Activated CD8-positive, alpha-beta T cell treated with anti-CD3 and anti-CD28 coated beads for 36 hours (primary cell): ENCODE data around the gene DDX17. TPM values are rescaled to one million over a fixed set of nuclear protein-coding genes. Genes with fewer than 3 reads are reported as not detected.

ENCODE experiments used
- ATAC-seq: fragments of 200-7000 bp; cut with Tn5 transposase; one replicate; pipeline ENCODE4 v1.10.0; 2021; ENCODE audit warnings: mild to moderate bottlenecking, moderate library complexity
- CTCF ChIA-PET: fragments of 350-600 bp; sonication (Branson Sonifier 250); formaldehyde crosslinking; loops from one replicate; lab custom pipeline; 2021; ENCODE audit warnings: antibody characterized with exemption; lab: Charles Lee
- POLR2A ChIA-PET: fragments of 350-600 bp; sonication (Branson Sonifier 250); formaldehyde crosslinking; loops from one replicate; lab custom pipeline; 2021; ENCODE audit warnings: antibody characterized with exemption; lab: Charles Lee
- DNase-seq: peaks from one replicate; pipeline ENCODE4 v3.0.0-alpha.2; 2020
- H3K27ac Mint-ChIP-seq: one replicate; pipeline ENCODE4 v1.8.0; 2021; ENCODE audit warnings: mild to moderate bottlenecking, mixed read lengths
- H3K27me3 Mint-ChIP-seq: one replicate; pipeline ENCODE4 v1.8.0; 2021; ENCODE audit warnings: mixed read lengths
- H3K36me3 Mint-ChIP-seq: one replicate; pipeline ENCODE4 v1.8.0; 2021; ENCODE audit warnings: low read depth, mixed read lengths
- H3K4me1 Mint-ChIP-seq: one replicate; pipeline ENCODE4 v1.8.0; 2021; ENCODE audit warnings: low read depth, mixed read lengths
- H3K4me3 Mint-ChIP-seq: one replicate; pipeline ENCODE4 v1.8.0; 2021; ENCODE audit warnings: mild to moderate bottlenecking, moderate library complexity, mixed read lengths
- H3K9me3 Mint-ChIP-seq: one replicate; pipeline ENCODE4 v1.8.0; 2021; ENCODE audit warnings: mixed read lengths
- CTCF ChIP-seq: fragments of 200-600 bp; IDR thresholded peaks from one replicate; pipeline ENCODE4 v1.8.0; 2022; ENCODE audit warnings: antibody characterized with exemption, mild to moderate bottlenecking
- intact Hi-C: fragments of 100-400 bp; cut with micrococcal nuclease; formaldehyde crosslinking; loops from one replicate; pipeline ENCODE4 v1.10.0; 2022
- total RNA-seq, 2 experiments: library from RNA; stranded (reverse); gene quantifications; one replicate each; pipeline ENCODE4 v1.2.3, GENCODE V29; 2021

DDX17 gene
- total RNA-seq, 2 experiments from 2014 or later = 320 to 334 TPM

- CTCF ChIA-PET = interaction anchor here (1.0 kb wide), 1 partner anchor 10 kb away, joined by 4 read pairs; no protein-coding TSS in a partner anchor
- Mint-ChIP-seq H3K9me3 (no peaks in the 10 kb centered on the region), H3K4me1 (peaks cover 11% of the 10 kb centered on the region), H3K36me3 (no peaks in the 10 kb centered on the region), H3K27ac (no peak overlapping the region), H3K27me3 (peaks cover 54% of the 10 kb centered on the region), H3K4me3 (no peak overlapping the region)
- DNase-seq = no peak
- TF ChIP-seq CTCF = no peak
- ATAC-seq = no peak
- intact Hi-C loops = no loop called here
- POLR2A ChIA-PET = interaction anchor here (1.0 to 1.6 kb wide), 3 partner anchors 9 to 28 kb away, joined by 3 to 6 read pairs (median 3); no protein-coding TSS in a partner anchor
Measured at GRCh38 chr22:38453066-38453672, 52.9 kb downstream of the DDX17 start.

- peaks cover 49% of the 10 kb centered on the region for H3K27me3 Mint-ChIP-seq
- no peaks in the 10 kb centered on the region for H3K9me3 Mint-ChIP-seq
- DNase-seq = no peak
- POLR2A ChIA-PET = interaction anchor here (1.0 to 1.6 kb wide), 2 partner anchors 9 to 29 kb away, joined by 3 to 6 read pairs; no protein-coding TSS in a partner anchor
- TF ChIP-seq CTCF = no peak
- CTCF ChIA-PET = interaction anchor here (1.0 kb wide), 1 partner anchor 10 kb away, joined by 4 read pairs; no protein-coding TSS in a partner anchor
- intact Hi-C loops = no loop called here
- H3K36me3 Mint-ChIP-seq = no peaks in the 10 kb centered on the region
- peaks cover 11% of the 10 kb centered on the region for H3K4me1 Mint-ChIP-seq
- no peak for ATAC-seq
- no peak overlapping the region for H3K4me3 Mint-ChIP-seq
- H3K27ac Mint-ChIP-seq = no peak overlapping the region
Measured at GRCh38 chr22:38452373-38453065, 53.6 kb downstream of the DDX17 start.

- H3K9me3 Mint-ChIP-seq = no peaks in the 10 kb centered on the region
- H3K27ac Mint-ChIP-seq = no peak overlapping the region
- H3K36me3 Mint-ChIP-seq = no peaks in the 10 kb centered on the region
- ChIA-PET CTCF (no interaction called here), POLR2A (no interaction called here)
- H3K4me3 Mint-ChIP-seq = no peak overlapping the region
- ATAC-seq = no peak
- intact Hi-C loops = no loop called here
- TF ChIP-seq CTCF = no peak
- peaks cover 11% of the 10 kb centered on the region for H3K4me1 Mint-ChIP-seq
- no peak for DNase-seq
- peaks cover 42% of the 10 kb centered on the region for H3K27me3 Mint-ChIP-seq
Measured at GRCh38 chr22:38451864-38452263, 54.2 kb downstream of the DDX17 start.

- H3K9me3 Mint-ChIP-seq = no peaks in the 10 kb centered on the region
- H3K4me1 Mint-ChIP-seq = peaks cover 8% of the 10 kb centered on the region
- TF ChIP-seq CTCF = no peak
- ChIA-PET CTCF (no interaction called here), POLR2A (no interaction called here)
- no peak overlapping the region for H3K27ac Mint-ChIP-seq
- no peaks in the 10 kb centered on the region for H3K36me3 Mint-ChIP-seq
- DNase-seq = no peak
- ATAC-seq = no peak
- intact Hi-C loops = no loop called here
- peaks cover 38% of the 10 kb centered on the region for H3K27me3 Mint-ChIP-seq
- no peak overlapping the region for H3K4me3 Mint-ChIP-seq
Measured at GRCh38 chr22:38451404-38451803, 54.7 kb downstream of the DDX17 start.

- no peak for TF ChIP-seq CTCF
- ChIA-PET POLR2A (no interaction called here), CTCF (no interaction called here)
- no peaks in the 10 kb centered on the region for H3K36me3 Mint-ChIP-seq
- peaks cover 6% of the 10 kb centered on the region for H3K4me1 Mint-ChIP-seq
- H3K27ac Mint-ChIP-seq = no peak overlapping the region
- peaks cover 35% of the 10 kb centered on the region for H3K27me3 Mint-ChIP-seq
- intact Hi-C loops = no loop called here
- no peaks in the 10 kb centered on the region for H3K9me3 Mint-ChIP-seq
- DNase-seq (no peak), ATAC-seq (no peak)
- H3K4me3 Mint-ChIP-seq = no peak overlapping the region
Measured at GRCh38 chr22:38450234-38450797, 55.8 kb downstream of the DDX17 start.
